Hepatic stellate cell (primary cell): ENCODE measurements around the gene ZNF44.
A peak's percentile ranks its signal among the peaks of the same experiment; 100 is the strongest.
"Not testable (repeated sequence)": the region's sequence is repeated elsewhere in the genome, so short reads cannot be mapped to it uniquely, and the experiment has no call there.

Source experiments
- DNase-seq: peaks from one replicate; pipeline ENCODE4 v3.0.0; 2011; ENCODE audit warnings: low spot score

ZNF44 gene

GRCh38 chr19:12294249-12295158 is at the start of gene ZNF44:
Gene ZNF44, minus strand, starts transcription at chr19:12294883. Its CDS starts 189 bp downstream, at chr19:12294694.
- DNase-seq = peak; percentile 96

GRCh38 chr19:12333162-12334159 is 38.8 kb upstream of the ZNF44 start, which contains the start of gene ZNF563:
Gene ZNF563, minus strand, starts transcription at chr19:12333633. Its CDS starts 151 bp downstream, at chr19:12333482.
- peak; percentile 94 for DNase-seq

- DNase-seq = no peak
These were observed 36.7 kb upstream of the ZNF44 start for GRCh38 chr19:12331211-12331941.

DNA sequence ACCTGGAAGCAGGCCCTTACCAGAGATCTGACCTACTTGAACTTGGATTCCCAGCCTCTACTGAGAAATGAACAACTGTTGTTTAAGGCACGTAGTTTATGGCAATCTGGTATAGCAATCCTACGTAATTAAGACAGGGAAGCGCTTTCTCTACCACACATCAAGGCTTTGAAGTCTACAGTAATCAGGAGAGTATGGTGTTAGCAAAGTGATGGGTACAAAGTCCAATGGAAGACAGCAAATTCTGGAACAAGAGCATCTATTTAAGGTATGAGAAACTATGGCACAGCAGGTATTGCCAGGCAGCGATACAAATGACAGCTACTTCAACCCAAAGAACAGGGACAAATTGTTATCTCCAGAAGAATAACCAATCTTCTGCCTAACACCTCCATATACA is 35.7 kb upstream of the ZNF44 start:
- no peak for DNase-seq

DNA sequence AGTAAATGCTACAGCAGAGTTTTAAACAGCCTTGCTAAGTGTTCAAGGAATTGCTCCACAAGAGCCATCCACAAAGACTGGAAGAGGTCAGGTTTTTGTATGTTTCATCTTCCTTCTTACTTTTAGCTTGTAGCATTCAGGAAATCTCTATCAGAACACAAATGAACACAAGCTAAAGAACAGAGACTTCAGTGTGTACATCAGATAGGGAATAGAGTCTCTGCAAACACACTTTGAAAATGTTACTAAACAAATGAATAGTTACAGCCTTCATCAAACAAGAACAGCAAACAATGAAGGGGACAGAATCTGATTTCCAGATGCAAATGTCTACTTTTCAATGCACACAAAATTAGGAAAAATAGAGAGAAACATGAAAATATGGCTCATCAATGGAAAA is 31.0 kb upstream of the ZNF44 start:
- DNase-seq = no peak

GRCh38 chr19:12318782-12319413 is 24.2 kb upstream of the ZNF44 start:
- no peak for DNase-seq

DNA sequence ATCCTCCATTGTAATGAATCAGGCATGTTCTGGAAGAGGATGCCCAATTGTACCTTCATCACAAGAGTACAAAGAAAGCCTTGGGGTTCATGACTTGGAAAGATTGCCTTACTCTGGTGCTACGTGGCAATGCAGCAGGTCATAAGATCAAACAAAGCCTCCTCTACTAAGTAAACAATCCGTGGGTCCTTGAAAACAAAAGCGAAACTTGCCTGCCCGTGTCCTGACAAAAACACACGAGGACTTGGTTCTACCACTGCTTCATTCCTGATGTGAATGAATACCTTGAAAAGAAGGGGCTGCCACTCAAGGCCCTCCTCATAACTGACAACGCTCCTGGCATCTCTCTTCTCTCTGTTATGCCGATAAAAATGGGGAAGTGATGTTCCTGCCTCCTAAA is 19.9 kb upstream of the ZNF44 start:
- no peak for DNase-seq

DNA sequence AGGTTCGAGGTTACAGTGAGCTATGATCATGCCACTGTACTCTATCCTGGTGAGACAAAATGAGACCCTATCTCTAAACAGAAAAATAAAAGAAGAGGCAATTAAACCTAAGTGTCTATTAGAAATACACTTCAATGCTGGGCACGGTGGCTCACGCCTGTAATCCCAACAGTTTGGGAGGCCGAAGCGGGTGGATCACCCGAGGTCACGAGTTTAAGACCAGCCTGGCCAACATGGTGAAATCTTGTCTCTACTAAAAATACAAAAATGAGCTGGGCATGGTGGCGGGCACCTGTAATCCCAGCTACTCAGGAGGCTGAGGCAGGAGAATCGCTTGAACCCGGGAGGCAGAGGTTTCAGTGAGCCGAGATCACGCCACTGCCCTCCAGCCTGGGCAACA is 14.2 kb upstream of the ZNF44 start:
- not testable (repeated sequence) for DNase-seq

- DNase-seq = no peak
These were observed 508 bp upstream of the ZNF44 start for GRCh38 chr19:12295191-12295590.

DNA sequence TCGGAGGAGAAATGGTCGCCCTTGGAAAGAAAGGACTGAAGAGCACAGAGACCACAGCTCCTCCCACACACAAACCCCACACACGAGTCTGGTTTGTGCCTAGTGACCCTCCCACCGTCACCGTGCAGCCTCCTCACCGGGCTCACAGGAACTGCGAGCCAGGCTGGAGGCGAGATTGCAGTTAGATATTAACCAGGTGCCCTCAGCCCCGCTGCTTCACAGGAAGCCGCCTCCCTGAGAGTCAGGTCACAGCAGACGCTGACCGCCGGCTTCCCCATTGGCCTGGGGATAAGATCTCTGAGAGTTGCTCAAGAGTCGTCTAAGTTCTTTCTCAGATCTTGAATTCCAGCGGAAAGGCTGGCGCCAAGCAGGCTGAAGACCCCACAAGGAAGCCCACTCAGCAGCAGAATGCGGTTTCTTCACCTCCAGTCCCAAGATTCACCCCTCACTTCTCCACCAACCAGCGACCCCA is 870 bp downstream of the ZNF44 start:
- DNase-seq = peak; percentile 64

DNA sequence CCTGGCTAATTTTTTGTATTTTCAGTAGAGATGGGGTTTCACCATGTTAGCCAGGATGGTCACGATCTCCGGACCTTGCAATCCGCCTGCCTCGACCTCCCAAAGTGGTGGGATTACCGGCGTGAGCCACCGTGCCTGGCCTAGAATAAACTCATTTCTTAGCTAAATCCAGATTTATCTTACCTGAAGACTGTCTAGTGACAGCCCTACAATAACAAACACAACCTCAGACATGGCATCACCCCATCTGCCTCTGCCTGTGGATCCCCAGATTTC is 5.0 kb downstream of the ZNF44 start:
- DNase-seq = no peak

DNA sequence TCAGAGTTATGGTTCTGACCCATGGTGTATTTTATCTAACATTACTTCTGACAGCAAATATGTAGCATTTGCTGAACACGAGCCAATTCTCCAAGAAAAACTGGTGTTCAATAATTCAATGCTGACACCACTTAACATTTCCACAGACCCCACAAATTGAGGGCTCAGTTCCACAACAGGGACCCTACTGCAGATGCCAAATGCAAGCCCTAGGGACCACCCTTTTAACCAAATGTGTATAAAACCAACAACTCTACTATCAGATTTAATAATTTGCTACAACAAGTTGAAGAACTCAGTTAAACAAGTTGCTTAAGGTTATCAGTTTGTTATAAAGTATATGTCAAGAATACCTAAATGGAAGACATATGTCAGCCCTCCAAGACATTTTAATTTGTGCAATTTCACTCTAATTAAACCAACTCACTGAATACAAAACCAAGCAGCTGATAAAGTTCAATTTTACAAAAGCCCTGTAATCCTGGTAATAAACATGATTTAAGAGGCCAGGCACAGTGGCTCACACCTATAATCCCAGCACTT is 6.7 kb downstream of the ZNF44 start:
- no peak for DNase-seq

DNA sequence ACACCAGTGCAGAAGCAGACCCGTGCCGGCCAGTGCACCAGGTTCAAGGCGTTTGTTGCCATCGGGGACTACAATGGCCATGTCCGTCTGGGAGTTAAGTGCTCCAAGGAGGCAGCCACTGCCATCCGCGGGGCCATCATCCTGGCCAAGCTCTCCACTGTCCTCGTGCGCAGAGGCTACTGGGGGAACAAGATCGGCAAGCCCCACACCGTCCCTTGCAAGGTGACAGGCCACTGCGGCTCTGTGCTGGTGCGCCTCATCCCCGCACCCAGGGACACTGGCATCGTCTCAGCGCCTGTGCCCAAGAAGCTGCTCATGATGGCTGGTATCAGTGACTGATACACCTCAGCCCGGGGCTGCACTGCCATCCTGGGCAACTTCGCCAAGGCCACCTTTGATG is 10.1 kb downstream of the ZNF44 start:
- no peak for DNase-seq

- DNase-seq = no peak
These were observed 10.5 kb downstream of the ZNF44 start for GRCh38 chr19:12284226-12284625.

GRCh38 chr19:12278713-12279112 is 16.0 kb downstream of the ZNF44 start:
- no peak for DNase-seq

DNA sequence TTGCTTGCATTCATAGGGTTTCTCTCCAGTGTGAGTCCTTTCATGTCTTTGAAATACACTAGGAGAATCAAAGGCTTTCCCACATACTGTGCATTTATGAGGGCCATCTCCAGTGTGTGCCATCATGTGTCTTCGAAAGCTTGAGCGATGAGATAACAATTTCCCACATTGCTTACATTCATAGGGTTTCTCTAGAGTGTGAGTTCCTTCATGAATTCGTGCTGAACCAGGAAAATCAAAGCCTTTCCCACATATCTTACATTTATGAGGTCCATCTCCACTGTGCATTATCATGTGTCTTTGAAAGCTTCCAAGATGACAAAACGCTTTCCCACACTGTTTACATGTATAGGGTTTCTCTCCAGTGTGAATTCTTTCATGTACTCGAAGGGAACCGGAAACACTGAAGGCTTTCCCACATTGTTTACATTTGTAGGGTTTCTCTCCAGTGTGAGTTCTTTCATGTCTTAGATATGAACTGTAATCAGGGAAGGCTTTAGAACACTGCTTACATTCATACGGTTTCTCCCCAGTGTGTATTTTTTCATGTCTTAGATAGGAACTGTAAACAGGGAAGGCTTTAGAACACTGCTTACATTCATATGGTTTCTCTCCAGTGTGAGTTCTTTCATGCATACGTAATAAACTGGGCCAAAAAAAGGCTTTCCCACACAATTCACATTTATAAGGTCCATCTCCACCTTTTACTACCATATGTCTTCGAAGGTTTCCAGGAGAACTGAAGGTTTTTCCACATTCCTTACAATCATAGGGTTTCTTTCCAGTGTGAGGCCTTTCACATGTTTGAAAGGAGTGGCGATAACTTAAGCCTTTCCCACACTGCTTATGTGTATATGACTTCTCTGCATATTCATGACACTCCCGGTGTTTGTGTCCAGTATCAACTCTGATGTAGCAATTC is 21.4 kb downstream of the ZNF44 start:
- no peak for DNase-seq

- no peak for DNase-seq
These were observed 22.3 kb downstream of the ZNF44 start for GRCh38 chr19:12272386-12272785.

DNA sequence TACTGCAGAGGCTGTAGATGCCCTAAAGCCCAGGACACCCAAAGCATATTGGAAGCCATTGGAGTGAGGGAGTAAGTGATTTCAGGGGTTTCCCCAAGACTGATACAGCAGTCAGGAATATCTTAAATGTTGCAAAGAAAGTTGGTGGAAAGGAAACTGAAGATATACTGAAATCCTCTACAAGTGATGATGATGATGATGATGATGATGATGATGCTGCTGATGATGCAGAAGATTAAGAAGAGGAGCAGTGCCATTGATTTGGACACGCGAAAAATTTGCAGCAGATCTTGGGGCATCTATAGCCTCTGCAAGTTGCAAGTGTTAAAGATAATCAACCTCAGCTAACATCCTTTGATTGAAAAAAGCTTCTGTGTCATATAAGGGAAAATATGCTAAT is 23.8 kb downstream of the ZNF44 start:
- DNase-seq = no peak

DNA sequence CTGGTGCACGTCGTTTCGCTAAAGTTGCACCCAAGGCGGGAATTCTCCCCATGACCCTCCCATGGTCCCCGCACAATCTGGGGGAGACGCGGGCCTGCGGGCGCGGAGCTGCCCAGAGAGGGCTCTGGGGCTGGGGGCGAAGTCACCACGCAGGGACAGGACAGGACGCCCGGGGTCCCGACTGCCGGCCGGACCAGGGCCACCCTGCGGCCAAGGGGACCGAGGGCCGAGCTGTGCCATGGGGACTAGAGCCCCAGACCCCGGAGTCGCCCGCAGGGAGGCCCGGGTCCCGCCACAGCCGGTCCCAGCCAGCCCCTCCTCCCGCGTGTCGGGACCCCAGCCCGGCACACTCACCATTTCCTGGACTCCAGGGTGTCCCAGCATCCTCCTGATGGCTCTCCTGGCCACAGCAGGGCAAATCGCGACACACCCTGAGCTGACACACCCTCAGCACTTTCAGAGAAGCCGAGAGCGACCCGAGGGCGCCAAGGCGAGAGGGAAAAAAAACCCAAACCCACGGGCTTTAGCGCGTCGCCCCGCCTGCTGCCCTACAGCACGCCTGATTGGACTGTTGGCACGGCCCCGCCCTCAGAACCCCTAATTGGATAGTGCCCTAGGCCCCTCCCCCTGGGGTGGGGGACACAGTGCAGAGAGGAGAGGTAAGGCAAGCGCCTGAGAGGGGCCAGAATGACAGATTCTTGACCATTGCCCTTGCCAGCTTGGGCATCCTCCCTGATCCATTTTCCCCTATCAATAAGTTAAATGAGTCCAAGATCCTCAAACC is 28.6 kb downstream of the ZNF44 start:
- no peak for DNase-seq
